IPS DF 4.7 (cell line): Measurements from ENCODE around the gene CYSTM1.
"Not testable (repeated sequence)": the region's sequence is repeated elsewhere in the genome, so short reads cannot be mapped to it uniquely, and the experiment has no call there.

Experiments
- DNase-seq: peaks from one replicate; pipeline ENCODE4 v3.0.0-alpha.2; 2013; ENCODE audit warnings: low spot score; ENCODE audit errors: extremely low read depth

CYSTM1 gene

GRCh38 chr5:140176031-140176387 is 1.0 kb downstream of the CYSTM1 start:
- no peak for DNase-seq

GRCh38 chr5:140178086-140178410 is 3.1 kb downstream of the CYSTM1 start:
- no peak for DNase-seq

- no peak for DNase-seq
Observed at GRCh38 chr5:140178482-140179116, 3.6 kb downstream of the CYSTM1 start.

GRCh38 chr5:140181002-140181483 is 6.1 kb downstream of the CYSTM1 start:
- DNase-seq = no peak

- no peak for DNase-seq
Observed at GRCh38 chr5:140181525-140181924, 6.5 kb downstream of the CYSTM1 start.

GRCh38 chr5:140182075-140182711 is 7.2 kb downstream of the CYSTM1 start:
- DNase-seq = no peak

- no peak for DNase-seq
Observed at GRCh38 chr5:140182803-140183367, 7.9 kb downstream of the CYSTM1 start.

GRCh38 chr5:140185409-140185808 is 10.4 kb downstream of the CYSTM1 start:
- no peak for DNase-seq

GRCh38 chr5:140186267-140186671 is 11.3 kb downstream of the CYSTM1 start:
- no peak for DNase-seq

- DNase-seq = no peak
Observed at GRCh38 chr5:140189253-140189652, 14.3 kb downstream of the CYSTM1 start.

GRCh38 chr5:140189977-140190871 is 15.2 kb downstream of the CYSTM1 start:
- DNase-seq = no peak

- DNase-seq = no peak
Observed at GRCh38 chr5:140190872-140191218, 15.9 kb downstream of the CYSTM1 start.

- DNase-seq = no peak
Observed at GRCh38 chr5:140192715-140193430, 17.9 kb downstream of the CYSTM1 start.

- DNase-seq = no peak
Observed at GRCh38 chr5:140194662-140195061, 19.7 kb downstream of the CYSTM1 start.

- no peak for DNase-seq
Observed at GRCh38 chr5:140196115-140196814, 21.3 kb downstream of the CYSTM1 start.

GRCh38 chr5:140197023-140197422 is 22.0 kb downstream of the CYSTM1 start:
- no peak for DNase-seq

- DNase-seq = not testable (repeated sequence)
Observed at GRCh38 chr5:140198915-140199314, 23.9 kb downstream of the CYSTM1 start.

- DNase-seq = no peak
Observed at GRCh38 chr5:140202078-140202477, 27.1 kb downstream of the CYSTM1 start.

- DNase-seq = no peak
Observed at GRCh38 chr5:140202610-140203009, 27.6 kb downstream of the CYSTM1 start.

GRCh38 chr5:140205216-140205615 is 30.2 kb downstream of the CYSTM1 start:
- DNase-seq = no peak

- DNase-seq = no peak
Observed at GRCh38 chr5:140205952-140206351, 31.0 kb downstream of the CYSTM1 start.
